GM12891 (cell line): ENCODE measurements around the gene NPAS4.

ENCODE experiments used
- PAX5 ChIP-seq: IDR thresholded peaks from 2 replicates; pipeline ENCODE4 v1.6.1; 2011; ENCODE audit warnings: low read length, moderate library complexity, mild to moderate bottlenecking; ENCODE audit not compliant: insufficient read depth, severe bottlenecking
- POLR2A ChIP-seq: IDR thresholded peaks from 2 replicates; pipeline ENCODE4 v1.6.1; 2011; ENCODE audit warnings: low read depth, low read length, control low read depth
- POLR2AphosphoS5 ChIP-seq: IDR thresholded peaks from 2 replicates; pipeline ENCODE4 v1.6.1; 2011; ENCODE audit warnings: low read depth, low read length, control low read depth
- TAF1 ChIP-seq: IDR thresholded peaks from 2 replicates; pipeline ENCODE4 v1.6.1; 2011; ENCODE audit warnings: low read depth, low read length, control low read depth

GRCh38 chr11:66415423-66415822 is 5.4 kb upstream of the NPAS4 start:
- TF ChIP-seq TAF1 (no peak), POLR2A (no peak), PAX5 (no peak), POLR2AphosphoS5 (no peak)
